SK-N-SH (cell line): Measurements from ENCODE around the gene ZSWIM8. TPM values are rescaled to one million over a fixed set of nuclear protein-coding genes. Genes with fewer than 3 reads are reported as not detected.

Experiments
- CTCF ChIA-PET: fragments of 300-600, 350-600 bp; formaldehyde crosslinking; extraction: SDS; loops from one replicate; lab custom pipeline; 2021; lab: Yijun Ruan, JAX
- POLR2A ChIA-PET: fragments of 350-600 bp; sonication (Branson Sonifier 250); formaldehyde crosslinking; extraction: SDS; loops from one replicate; lab custom pipeline; 2020; ENCODE audit warnings: antibody characterized with exemption, inconsistent platforms; lab: Yijun Ruan, JAX
- DNase-seq: peaks from one replicate; pipeline ENCODE4 v3.0.0; 2012
- H2AFZ ChIP-seq: fragments of 200-600 bp; sonication (generic); 2 replicates; pipeline ENCODE4 v1.8.1; 2016; ENCODE audit warnings: antibody characterized with exemption, mild to moderate bottlenecking, low read depth
- H3F3A ChIP-seq: fragments of 200-600 bp; sonication (generic); replicated peaks from 2 replicates; pipeline ENCODE3; 2016; ENCODE audit warnings: antibody characterized with exemption, mild to moderate bottlenecking; ENCODE audit not compliant: insufficient read depth
- H3K27ac ChIP-seq, 2 experiments: fragments of 200-500 bp in 1 of 2; fragments of 200-600 bp in 1 of 2; sonication (Bioruptor generic) in 1 of 2; sonication (generic), shearing (Covaris generic) in 1 of 2; 2 replicates each; pipeline versions ENCODE4 v1.5.1 to v1.6.1; 2014 to 2016; ENCODE audit warnings: low read depth in 2 of 2, inconsistent platforms in 1 of 2, low read length in 1 of 2, mild to moderate bottlenecking in 1 of 2, mixed read lengths in 1 of 2
- H3K27me3 ChIP-seq: fragments of 200-600 bp; sonication (generic), shearing (Covaris generic); 2 replicates; pipeline ENCODE4 v1.6.1; 2016; ENCODE audit warnings: mixed run types; ENCODE audit not compliant: insufficient read depth
- H3K36me3 ChIP-seq, 2 experiments: fragments of 200-500 bp in 1 of 2; fragments of 200-600 bp in 1 of 2; sonication (Bioruptor generic) in 1 of 2; sonication (generic) in 1 of 2; replicated peaks in 1 of 2; 2 replicates each; pipeline versions ENCODE3 to v1.5.1; 2014 to 2016; ENCODE audit warnings: low read length in 1 of 2, mild to moderate bottlenecking in 1 of 2; ENCODE audit not compliant: insufficient read depth in 2 of 2, control insufficient read depth in 1 of 2
- H3K4me1 ChIP-seq, 2 experiments: fragments of 200-500 bp in 1 of 2; fragments of 200-600 bp in 1 of 2; sonication (Bioruptor generic) in 1 of 2; sonication (generic), shearing (Covaris generic) in 1 of 2; 2 replicates each; pipeline versions ENCODE4 v1.5.1 to v1.6.1; 2014 to 2016; ENCODE audit warnings: low read depth in 1 of 2, low read length in 1 of 2, mixed run types in 1 of 2; ENCODE audit not compliant: insufficient read depth in 2 of 2, control insufficient read depth in 1 of 2
- H3K4me2 ChIP-seq: fragments of 200-600 bp; sonication (generic), shearing (Covaris generic); 2 replicates; pipeline ENCODE4 v1.6.1; 2017; ENCODE audit warnings: mixed run types
- H3K4me3 ChIP-seq, 2 experiments: fragments of 200-500 bp in 1 of 2; fragments of 200-600 bp in 1 of 2; sonication (Bioruptor generic) in 1 of 2; sonication (generic), shearing (Covaris generic) in 1 of 2; 2 replicates each; pipeline versions ENCODE4 v1.5.1 to v1.8.1; 2014 to 2016; ENCODE audit warnings: low read depth in 2 of 2, inconsistent platforms in 1 of 2, low read length in 1 of 2, mild to moderate bottlenecking in 1 of 2, mixed read lengths in 1 of 2, moderate library complexity in 1 of 2
- H3K79me2 ChIP-seq: fragments of 200-600 bp; sonication (generic); 2 replicates; pipeline ENCODE4 v1.8.1; 2017; ENCODE audit warnings: mild to moderate bottlenecking; ENCODE audit not compliant: insufficient read depth
- H3K9ac ChIP-seq: fragments of 200-600 bp; sonication (generic); 2 replicates; pipeline ENCODE4 v1.6.1; 2017; ENCODE audit warnings: mixed run types
- H3K9me2 ChIP-seq: fragments of 200-600 bp; sonication (generic); 2 replicates; pipeline ENCODE4 v1.6.1; 2017; ENCODE audit warnings: mixed run types
- H3K9me3 ChIP-seq: fragments of 200-600 bp; sonication (generic); 2 replicates; pipeline ENCODE4 v1.6.1; 2017; ENCODE audit warnings: mixed run types, mild to moderate bottlenecking, moderate library complexity
- H4K20me1 ChIP-seq: fragments of 200-600 bp; sonication (generic); 2 replicates; pipeline ENCODE4 v1.6.1; 2017; ENCODE audit warnings: mild to moderate bottlenecking, mixed run types; ENCODE audit not compliant: insufficient read depth
- CHD2 ChIP-seq: fragments of 150-350 bp; IDR thresholded peaks from 2 replicates; pipeline ENCODE4 v1.6.1; 2018; ENCODE audit warnings: low read length; ENCODE audit not compliant: partially characterized antibody
- ELF1 ChIP-seq: IDR thresholded peaks from 2 replicates; pipeline ENCODE4 v1.4.0; 2012
- EP300 ChIP-seq, 2 experiments: IDR thresholded peaks; 2 replicates each; pipeline versions ENCODE4 v1.4.0 to v1.6.1; 2012; ENCODE audit warnings: borderline replicate concordance in 1 of 2, low read depth in 1 of 2, low read length in 1 of 2
- FOXJ3 ChIP-seq: sonication (generic); formaldehyde crosslinking; IDR thresholded peaks from 2 replicates; pipeline ENCODE4 v1.5.1; 2020; ENCODE audit warnings: mild to moderate bottlenecking, missing genetic modification reagents
- FOXM1 ChIP-seq: IDR thresholded peaks from 2 replicates; pipeline ENCODE4 v1.4.0; 2012; ENCODE audit warnings: low read depth, mild to moderate bottlenecking
- GATA2 ChIP-seq: sonication (generic); formaldehyde crosslinking; IDR thresholded peaks from 2 replicates; pipeline ENCODE4 v1.5.0; 2020; ENCODE audit warnings: mild to moderate bottlenecking, missing genetic modification reagents
- JUND ChIP-seq: IDR thresholded peaks from 2 replicates; pipeline ENCODE4 v1.4.0; 2012
- REST ChIP-seq: IDR thresholded peaks from 2 replicates; pipeline ENCODE4 v1.6.1; 2012; ENCODE audit warnings: mild to moderate bottlenecking, low read depth, low read length, moderate library complexity
- RFX5 ChIP-seq: IDR thresholded peaks from 2 replicates; pipeline ENCODE4 v1.6.1; 2012; ENCODE audit warnings: mild to moderate bottlenecking, improper control_type of control experiment, low read length
- TCF12 ChIP-seq: IDR thresholded peaks from 2 replicates; pipeline ENCODE4 v1.4.0; 2012
- YY1 ChIP-seq: IDR thresholded peaks from 2 replicates; pipeline ENCODE4 v1.4.0; 2012; ENCODE audit warnings: low read depth, mild to moderate bottlenecking
- ZBTB33 ChIP-seq: IDR thresholded peaks from 2 replicates; pipeline ENCODE4 v1.4.0; 2012; ENCODE audit warnings: low read depth, borderline replicate concordance
- WGBS: methylation state at CpG from one replicate; pipeline ENCODE4 v1.1.6; 2017; ENCODE audit warnings: low lambda C conversion rate; 5-methylcytosine and 5-hydroxymethylcytosine counted together
- polyA plus RNA-seq, 3 experiments: library from polyadenylated mRNA; depleted of rRNA; stranded (reverse); fragments of >200 nt; gene quantifications; 2 replicates each; pipeline ENCODE4 v1.2.3, GENCODE V29; 2012
- TF ChIP-seq, protein P1 (sequence below): IDR thresholded peaks from 2 replicates; pipeline ENCODE4 v1.4.0; 2012; ENCODE audit warnings: low read depth
- TF ChIP-seq, protein P2 (sequence below): fragments of 200-600 bp; sonication (generic); IDR thresholded peaks from 2 replicates; pipeline ENCODE4 v1.6.1; 2017; ENCODE audit warnings: antibody characterized with exemption, mild to moderate bottlenecking, moderate library complexity
- TF ChIP-seq, protein P3 (sequence below): fragments of 150-350 bp; IDR thresholded peaks from 2 replicates; pipeline ENCODE4 v1.6.1; 2016; ENCODE audit warnings: mild to moderate bottlenecking, low read depth, low read length

The ZSWIM8 gene
- polyA plus RNA-seq, 1 of the 3 experiments (the other 2 are of a cell fraction) = 97.3 TPM

DNA sequence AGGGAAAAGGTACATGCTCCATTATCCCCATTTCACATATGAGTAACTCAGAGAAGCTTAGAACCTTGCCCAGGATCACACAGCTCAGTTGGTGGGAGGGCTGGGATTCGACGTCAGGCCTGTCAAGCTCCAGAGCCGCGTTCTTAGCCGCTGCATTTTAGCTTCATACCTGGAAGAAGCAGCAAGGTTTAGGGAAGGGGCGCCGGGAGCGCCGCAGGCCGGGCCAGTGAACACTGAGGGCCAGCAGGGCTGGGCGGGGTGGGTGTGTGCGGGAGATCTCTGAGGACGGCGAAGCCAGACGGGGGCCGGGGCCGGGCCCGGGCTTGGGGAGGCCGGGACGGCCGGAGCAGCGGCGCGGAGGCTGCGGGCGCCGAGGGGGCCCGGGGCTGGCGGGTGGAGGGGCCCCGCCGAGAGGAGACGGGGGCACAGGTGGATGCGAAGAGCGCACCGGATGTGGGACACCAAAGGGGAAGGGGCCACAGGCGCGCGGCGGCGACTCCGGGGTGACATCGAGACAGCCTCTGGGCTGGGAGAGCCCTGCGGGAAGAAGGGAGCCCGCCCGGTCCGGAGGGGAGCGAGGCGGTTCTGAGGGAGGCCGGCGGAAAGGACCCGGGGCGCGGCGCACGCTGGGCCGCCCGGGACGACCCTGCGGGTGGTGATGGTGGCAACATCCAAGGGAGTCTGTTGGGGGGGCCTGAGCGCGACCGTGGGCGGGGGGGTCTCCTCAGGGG lies 25.5 kb downstream of the ZSWIM8 start:
- Histone ChIP-seq H3K27ac (peak overlapping the region; percentile 63 to 85; a peak in 3 of 4 replicates), H3K9me2 (no peaks in the 10 kb centered on the region), H4K20me1 (no peaks in the 10 kb centered on the region), H3K4me2 (peak overlapping the region; percentile 87), H3K9ac (peak overlapping the region; percentile 83), H3K79me2 (peaks cover 22% of the 10 kb centered on the region; the same call in 1 of the 2 replicates), H2AFZ (0 out of 2 replicates have a peak overlapping the region, but pooled peaks have one; percentile 11), H3K4me1 (peaks cover 3 to 4% of the 10 kb centered on the region in 2 experiments; a peak in 3 of 4 replicates), H3K4me3 (peak overlapping the region; percentile 81 to 86), H3K9me3 (no peaks in the 10 kb centered on the region), H3K27me3 (no peaks in the 10 kb centered on the region), H3F3A (peaks cover 18% of the 10 kb centered on the region), H3K36me3 (peaks cover 22 to 52% of the 10 kb centered on the region in 2 experiments)
- DNase-seq = no peak
- TF ChIP-seq YY1 (no peak), ELF1 (no peak), TCF12 (no peak), FOXJ3 (CRISPR knock-in tag) (no peak), RFX5 (no peak), REST (no peak), GATA2 (no peak), CHD2 (no peak), EP300 (IDR thresholded peaks at IDR 0.05; ENCODE audit: borderline replicate concordance in 1 of 2, low read depth in 1 of 2, low read length in 1 of 2) (no peak), ZBTB33 (no peak), FOXM1 (no peak), JUND (no peak)
- TF ChIP-seq, protein P1, sequence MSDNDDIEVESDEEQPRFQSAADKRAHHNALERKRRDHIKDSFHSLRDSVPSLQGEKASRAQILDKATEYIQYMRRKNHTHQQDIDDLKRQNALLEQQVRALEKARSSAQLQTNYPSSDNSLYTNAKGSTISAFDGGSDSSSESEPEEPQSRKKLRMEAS = no peak
- TF ChIP-seq, protein P2, sequence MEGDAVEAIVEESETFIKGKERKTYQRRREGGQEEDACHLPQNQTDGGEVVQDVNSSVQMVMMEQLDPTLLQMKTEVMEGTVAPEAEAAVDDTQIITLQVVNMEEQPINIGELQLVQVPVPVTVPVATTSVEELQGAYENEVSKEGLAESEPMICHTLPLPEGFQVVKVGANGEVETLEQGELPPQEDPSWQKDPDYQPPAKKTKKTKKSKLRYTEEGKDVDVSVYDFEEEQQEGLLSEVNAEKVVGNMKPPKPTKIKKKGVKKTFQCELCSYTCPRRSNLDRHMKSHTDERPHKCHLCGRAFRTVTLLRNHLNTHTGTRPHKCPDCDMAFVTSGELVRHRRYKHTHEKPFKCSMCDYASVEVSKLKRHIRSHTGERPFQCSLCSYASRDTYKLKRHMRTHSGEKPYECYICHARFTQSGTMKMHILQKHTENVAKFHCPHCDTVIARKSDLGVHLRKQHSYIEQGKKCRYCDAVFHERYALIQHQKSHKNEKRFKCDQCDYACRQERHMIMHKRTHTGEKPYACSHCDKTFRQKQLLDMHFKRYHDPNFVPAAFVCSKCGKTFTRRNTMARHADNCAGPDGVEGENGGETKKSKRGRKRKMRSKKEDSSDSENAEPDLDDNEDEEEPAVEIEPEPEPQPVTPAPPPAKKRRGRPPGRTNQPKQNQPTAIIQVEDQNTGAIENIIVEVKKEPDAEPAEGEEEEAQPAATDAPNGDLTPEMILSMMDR = no peak
- TF ChIP-seq, protein P3, sequence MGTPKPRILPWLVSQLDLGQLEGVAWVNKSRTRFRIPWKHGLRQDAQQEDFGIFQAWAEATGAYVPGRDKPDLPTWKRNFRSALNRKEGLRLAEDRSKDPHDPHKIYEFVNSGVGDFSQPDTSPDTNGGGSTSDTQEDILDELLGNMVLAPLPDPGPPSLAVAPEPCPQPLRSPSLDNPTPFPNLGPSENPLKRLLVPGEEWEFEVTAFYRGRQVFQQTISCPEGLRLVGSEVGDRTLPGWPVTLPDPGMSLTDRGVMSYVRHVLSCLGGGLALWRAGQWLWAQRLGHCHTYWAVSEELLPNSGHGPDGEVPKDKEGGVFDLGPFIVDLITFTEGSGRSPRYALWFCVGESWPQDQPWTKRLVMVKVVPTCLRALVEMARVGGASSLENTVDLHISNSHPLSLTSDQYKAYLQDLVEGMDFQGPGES = no peak
- ChIA-PET CTCF (interaction anchor here (0.6 to 1.1 kb wide), 4 partner anchors 16 to 1715 kb away, joined by 3 to 4 read pairs (median 3); partner anchors contain the start of gene ZSWIM8), POLR2A (interaction anchor here (1.0 to 1.6 kb wide), 5 partner anchors 9 to 38 kb away, joined by 3 to 5 read pairs (median 4); no protein-coding TSS in a partner anchor)
- WGBS = 0% methylated on average over 7 of the region's 63 CpGs
